GM23338 (cell line): ENCODE data around the gene MFSD8. TPM values are rescaled to one million over a fixed set of nuclear protein-coding genes. Genes with fewer than 3 reads are reported as not detected.

Experiments used
- ATAC-seq: fragments of 200-7000 bp; cut with Tn5 transposase; 3 replicates; pipeline ENCODE4 v1.9.1; 2020
- DNase-seq: peaks from one replicate; pipeline ENCODE4 v3.0.0-alpha.2; 2015; ENCODE audit warnings: low spot score
- H2AFZ ChIP-seq: fragments of 200-600 bp; sonication (generic); 2 replicates; pipeline ENCODE4 v1.8.0; 2016; ENCODE audit warnings: antibody characterized with exemption, mild to moderate bottlenecking, moderate library complexity
- H3F3A ChIP-seq: fragments of 200-600 bp; sonication (generic); replicated peaks from 2 replicates; pipeline ENCODE4 v1.8.0; 2017; ENCODE audit warnings: antibody characterized with exemption, mixed run types, low read depth
- H3K27ac ChIP-seq: fragments of 200-600 bp; sonication (generic); 2 replicates; pipeline ENCODE4 v1.6.1; 2016; ENCODE audit warnings: low read depth
- H3K27me3 ChIP-seq: fragments of 200-600 bp; sonication (generic); 2 replicates; pipeline ENCODE4 v1.8.0; 2016; ENCODE audit warnings: mild to moderate bottlenecking, mixed run types, moderate library complexity; ENCODE audit not compliant: insufficient read depth
- H3K36me3 ChIP-seq: fragments of 200-600 bp; sonication (generic); 2 replicates; pipeline ENCODE4 v1.8.0; 2016; ENCODE audit warnings: mild to moderate bottlenecking; ENCODE audit not compliant: insufficient read depth
- H3K4me1 ChIP-seq: fragments of 200-600 bp; sonication (generic); 2 replicates; pipeline ENCODE4 v1.8.0; 2016; ENCODE audit warnings: mild to moderate bottlenecking, moderate library complexity; ENCODE audit not compliant: insufficient read depth
- H3K4me2 ChIP-seq: fragments of 200-600 bp; sonication (generic); 2 replicates; pipeline ENCODE4 v1.7.1; 2017; ENCODE audit warnings: mixed run types
- H3K4me3 ChIP-seq: fragments of 200-600 bp; sonication (generic); 2 replicates; pipeline ENCODE4 v1.6.1; 2016; ENCODE audit warnings: mixed run types
- H3K79me2 ChIP-seq: fragments of 200-600 bp; sonication (generic); replicated peaks from 2 replicates; pipeline ENCODE4 v1.8.0; 2017; ENCODE audit warnings: mild to moderate bottlenecking; ENCODE audit not compliant: insufficient read depth
- H3K9me2 ChIP-seq: fragments of 200-600 bp; sonication (generic); 2 replicates; pipeline ENCODE4 v1.8.0; 2017; ENCODE audit not compliant: insufficient read depth
- H4K20me1 ChIP-seq: fragments of 200-600 bp; sonication (generic); replicated peaks from 2 replicates; pipeline ENCODE4 v1.8.0; 2017; ENCODE audit warnings: mild to moderate bottlenecking; ENCODE audit not compliant: insufficient read depth
- H3K27ac Mint-ChIP-seq: 2 replicates; pipeline ENCODE4 v1.8.0; 2020; ENCODE audit warnings: inconsistent platforms, mild to moderate bottlenecking, moderate library complexity, mixed read lengths
- H3K27me3 Mint-ChIP-seq: 3 replicates; pipeline ENCODE4 v1.8.0; 2022; ENCODE audit warnings: low read depth, mild to moderate bottlenecking, moderate library complexity, mixed read lengths, inconsistent platforms; ENCODE audit not compliant: insufficient read depth, poor library complexity
- H3K36me3 Mint-ChIP-seq: 3 replicates; pipeline ENCODE4 v1.8.0; 2021; ENCODE audit warnings: low read depth, mild to moderate bottlenecking, inconsistent platforms, moderate library complexity, mixed read lengths
- H3K4me1 Mint-ChIP-seq: 3 replicates; pipeline ENCODE4 v1.8.0; 2020; ENCODE audit warnings: mild to moderate bottlenecking, inconsistent platforms, mixed read lengths
- H3K4me3 Mint-ChIP-seq: 3 replicates; pipeline ENCODE4 v1.8.0; 2021; ENCODE audit warnings: moderate library complexity, mild to moderate bottlenecking, inconsistent platforms, mixed read lengths
- H3K9me3 Mint-ChIP-seq: 3 replicates; pipeline ENCODE4 v1.8.0; 2020; ENCODE audit warnings: moderate library complexity, mild to moderate bottlenecking, inconsistent platforms, mixed read lengths
- CREB1 ChIP-seq: fragments of 250-450 bp; sonication (Bioruptor Pico); IDR thresholded peaks from 2 replicates; pipeline ENCODE4 v1.5.0; 2020; ENCODE audit warnings: low read depth, mild to moderate bottlenecking, moderate library complexity
- EZH2phosphoT487 ChIP-seq: fragments of 200-600 bp; sonication (generic); IDR thresholded peaks from one replicate; pipeline ENCODE4 v1.8.1; 2018; ENCODE audit warnings: antibody characterized with exemption; ENCODE audit not compliant: unreplicated experiment
- JUNB ChIP-seq: IDR thresholded peaks from one replicate; pipeline ENCODE4 v1.6.1; 2016; ENCODE audit warnings: antibody characterized with exemption; ENCODE audit not compliant: unreplicated experiment
- NANOG ChIP-seq: IDR thresholded peaks from 2 replicates; pipeline ENCODE4 v1.6.1; 2016; ENCODE audit warnings: antibody characterized with exemption, borderline replicate concordance
- POLR2AphosphoS5 ChIP-seq: IDR thresholded peaks from 2 replicates; pipeline ENCODE4 v1.6.1; 2016; ENCODE audit warnings: antibody characterized with exemption, low read depth
- STAT1 ChIP-seq: IDR thresholded peaks from one replicate; pipeline ENCODE4 v1.6.1; 2016; ENCODE audit warnings: antibody characterized with exemption; ENCODE audit not compliant: unreplicated experiment
- ZNF114 ChIP-seq: fragments of 250-450 bp; sonication (Bioruptor Pico); IDR thresholded peaks from 2 replicates; pipeline ENCODE4 v1.5.0; 2020; ENCODE audit warnings: mild to moderate bottlenecking, moderate library complexity
- ZNF331 ChIP-seq: fragments of 250-450 bp; sonication (Bioruptor Pico); IDR thresholded peaks from 2 replicates; pipeline ENCODE4 v1.5.0; 2020; ENCODE audit warnings: low read depth, mild to moderate bottlenecking, moderate library complexity
- polyA plus RNA-seq: library from polyadenylated mRNA; unstranded; fragments of >200 nt; fragmentation: Nextera tagmentation; extraction: Ambion mirVana; gene quantifications from 2 replicates; pipeline ENCODE4 v1.2.1, GENCODE V29; 2016
- total RNA-seq: library from RNA; depleted of rRNA; stranded (reverse); fragments of >200 nt; shearing (Covaris generic); gene quantifications from 2 replicates; pipeline ENCODE4 v1.2.3, GENCODE V29; 2014
- TF ChIP-seq, protein P1 (sequence below): fragments of 250-450 bp; sonication (Bioruptor Pico); IDR thresholded peaks from 2 replicates; pipeline ENCODE4 v1.5.0; 2020; ENCODE audit warnings: mild to moderate bottlenecking, moderate library complexity
- TF ChIP-seq, protein P2 (sequence below): IDR thresholded peaks from 2 replicates; pipeline ENCODE4 v1.6.1; 2016; ENCODE audit warnings: antibody characterized with exemption
- TF ChIP-seq, protein P3 (sequence below), 2 experiments: fragments of 200-600 bp in 1 of 2; sonication (generic) in 1 of 2; conservative IDR thresholded peaks; 2 replicates each; pipeline versions ENCODE4 v1.5.1 to v1.6.1; 2016 to 2017; ENCODE audit warnings: antibody characterized with exemption in 2 of 2, low read depth in 2 of 2, mild to moderate bottlenecking in 2 of 2, moderate library complexity in 1 of 2

Gene MFSD8
- total and polyA plus RNA-seq, 2 experiments from 2014 or later, result 23.6 to 24.0 TPM

DNA sequence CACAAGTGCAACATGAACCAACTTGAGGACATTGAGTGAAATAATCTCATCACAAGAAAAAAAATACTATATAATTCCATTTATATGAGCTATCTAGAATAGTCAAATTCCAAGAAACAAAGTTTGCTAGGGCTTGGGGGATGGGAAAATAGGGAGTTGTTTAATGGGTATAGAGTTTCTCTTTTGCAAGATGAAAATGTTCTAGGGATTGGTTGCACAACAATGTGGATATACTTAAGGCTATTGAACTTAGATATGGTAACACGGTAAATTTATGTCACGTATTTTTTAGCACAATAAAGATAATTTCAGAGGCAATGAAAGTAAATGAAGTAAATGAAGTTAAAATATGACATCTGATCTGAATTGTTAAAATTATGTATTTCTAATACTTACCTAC, 7.9 kb downstream of the MFSD8 start:
- peaks cover 5% of the 10 kb centered on the region; the same call in 1 of the 2 replicates for H4K20me1 ChIP-seq
- H3K27ac ChIP-seq, result no peak overlapping the region
- H3K4me2 ChIP-seq, result no peak overlapping the region
- no peaks in the 10 kb centered on the region for H3K4me1 Mint-ChIP-seq
- no peak for ATAC-seq
- no peaks in the 10 kb centered on the region for H3K27me3 ChIP-seq
- H3K36me3 Mint-ChIP-seq, result peaks cover 5% of the 10 kb centered on the region; the same call in 1 of the 3 replicates
- TF ChIP-seq ZNF331, result no peak
- TF ChIP-seq POLR2AphosphoS5, result no peak
- no peak for TF ChIP-seq ZNF114 (CRISPR knock-in tag)
- TF ChIP-seq NANOG, result no peak
- H3K27me3 Mint-ChIP-seq, result no peaks in the 10 kb centered on the region
- H3K79me2 ChIP-seq, result peaks cover 28% of the 10 kb centered on the region
- H3K4me3 Mint-ChIP-seq, result no peak overlapping the region
- H3K27ac Mint-ChIP-seq, result no peak overlapping the region
- no peaks in the 10 kb centered on the region for H3F3A ChIP-seq
- H3K36me3 ChIP-seq, result no peaks in the 10 kb centered on the region
- H3K4me3 ChIP-seq, result no peak overlapping the region
- no peaks in the 10 kb centered on the region for H3K4me1 ChIP-seq
- H3K9me2 ChIP-seq, result no peaks in the 10 kb centered on the region
- H2AFZ ChIP-seq, result no peak overlapping the region
- no peaks in the 10 kb centered on the region for H3K9me3 Mint-ChIP-seq
- no peak for DNase-seq

DNA sequence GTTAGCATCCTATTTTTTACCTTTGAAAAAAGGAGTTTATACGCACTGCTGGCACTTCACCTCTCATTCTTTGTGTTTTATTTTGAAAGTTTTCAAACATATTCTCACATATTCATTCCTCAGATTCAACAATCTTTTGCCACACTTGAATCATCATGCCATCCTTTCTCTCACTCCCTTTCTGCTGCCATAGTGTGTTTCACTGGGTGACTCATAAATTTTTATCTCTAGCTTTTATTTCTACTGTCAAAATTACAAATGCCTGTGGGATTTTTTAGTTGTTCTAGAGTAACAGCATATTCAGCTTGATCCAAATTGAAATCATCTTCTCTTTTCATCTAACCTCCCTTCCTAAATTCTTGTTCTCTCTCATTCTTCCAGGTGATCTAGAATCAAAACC, 28.0 kb downstream of the MFSD8 start:
- peaks cover 4% of the 10 kb centered on the region; the same call in 1 of the 3 replicates for H3K36me3 Mint-ChIP-seq
- Histone ChIP-seq H4K20me1 (no peaks in the 10 kb centered on the region), H3K9me2 (no peaks in the 10 kb centered on the region), H3F3A (no peaks in the 10 kb centered on the region), H3K27ac (no peak overlapping the region), H3K4me2 (no peak overlapping the region), H3K4me3 (no peak overlapping the region), H3K4me1 (no peaks in the 10 kb centered on the region), H3K27me3 (no peaks in the 10 kb centered on the region), H3K79me2 (no peaks in the 10 kb centered on the region), H2AFZ (no peak overlapping the region), H3K36me3 (peaks cover 1% of the 10 kb centered on the region; the same call in 1 of the 2 replicates)
- H3K4me1 Mint-ChIP-seq, result no peaks in the 10 kb centered on the region
- no peak overlapping the region for H3K4me3 Mint-ChIP-seq
- no peak overlapping the region for H3K27ac Mint-ChIP-seq
- no peaks in the 10 kb centered on the region for H3K9me3 Mint-ChIP-seq
- ATAC-seq, result no peak
- H3K27me3 Mint-ChIP-seq, result no peaks in the 10 kb centered on the region
- no peak for DNase-seq
- TF ChIP-seq, protein P1, sequence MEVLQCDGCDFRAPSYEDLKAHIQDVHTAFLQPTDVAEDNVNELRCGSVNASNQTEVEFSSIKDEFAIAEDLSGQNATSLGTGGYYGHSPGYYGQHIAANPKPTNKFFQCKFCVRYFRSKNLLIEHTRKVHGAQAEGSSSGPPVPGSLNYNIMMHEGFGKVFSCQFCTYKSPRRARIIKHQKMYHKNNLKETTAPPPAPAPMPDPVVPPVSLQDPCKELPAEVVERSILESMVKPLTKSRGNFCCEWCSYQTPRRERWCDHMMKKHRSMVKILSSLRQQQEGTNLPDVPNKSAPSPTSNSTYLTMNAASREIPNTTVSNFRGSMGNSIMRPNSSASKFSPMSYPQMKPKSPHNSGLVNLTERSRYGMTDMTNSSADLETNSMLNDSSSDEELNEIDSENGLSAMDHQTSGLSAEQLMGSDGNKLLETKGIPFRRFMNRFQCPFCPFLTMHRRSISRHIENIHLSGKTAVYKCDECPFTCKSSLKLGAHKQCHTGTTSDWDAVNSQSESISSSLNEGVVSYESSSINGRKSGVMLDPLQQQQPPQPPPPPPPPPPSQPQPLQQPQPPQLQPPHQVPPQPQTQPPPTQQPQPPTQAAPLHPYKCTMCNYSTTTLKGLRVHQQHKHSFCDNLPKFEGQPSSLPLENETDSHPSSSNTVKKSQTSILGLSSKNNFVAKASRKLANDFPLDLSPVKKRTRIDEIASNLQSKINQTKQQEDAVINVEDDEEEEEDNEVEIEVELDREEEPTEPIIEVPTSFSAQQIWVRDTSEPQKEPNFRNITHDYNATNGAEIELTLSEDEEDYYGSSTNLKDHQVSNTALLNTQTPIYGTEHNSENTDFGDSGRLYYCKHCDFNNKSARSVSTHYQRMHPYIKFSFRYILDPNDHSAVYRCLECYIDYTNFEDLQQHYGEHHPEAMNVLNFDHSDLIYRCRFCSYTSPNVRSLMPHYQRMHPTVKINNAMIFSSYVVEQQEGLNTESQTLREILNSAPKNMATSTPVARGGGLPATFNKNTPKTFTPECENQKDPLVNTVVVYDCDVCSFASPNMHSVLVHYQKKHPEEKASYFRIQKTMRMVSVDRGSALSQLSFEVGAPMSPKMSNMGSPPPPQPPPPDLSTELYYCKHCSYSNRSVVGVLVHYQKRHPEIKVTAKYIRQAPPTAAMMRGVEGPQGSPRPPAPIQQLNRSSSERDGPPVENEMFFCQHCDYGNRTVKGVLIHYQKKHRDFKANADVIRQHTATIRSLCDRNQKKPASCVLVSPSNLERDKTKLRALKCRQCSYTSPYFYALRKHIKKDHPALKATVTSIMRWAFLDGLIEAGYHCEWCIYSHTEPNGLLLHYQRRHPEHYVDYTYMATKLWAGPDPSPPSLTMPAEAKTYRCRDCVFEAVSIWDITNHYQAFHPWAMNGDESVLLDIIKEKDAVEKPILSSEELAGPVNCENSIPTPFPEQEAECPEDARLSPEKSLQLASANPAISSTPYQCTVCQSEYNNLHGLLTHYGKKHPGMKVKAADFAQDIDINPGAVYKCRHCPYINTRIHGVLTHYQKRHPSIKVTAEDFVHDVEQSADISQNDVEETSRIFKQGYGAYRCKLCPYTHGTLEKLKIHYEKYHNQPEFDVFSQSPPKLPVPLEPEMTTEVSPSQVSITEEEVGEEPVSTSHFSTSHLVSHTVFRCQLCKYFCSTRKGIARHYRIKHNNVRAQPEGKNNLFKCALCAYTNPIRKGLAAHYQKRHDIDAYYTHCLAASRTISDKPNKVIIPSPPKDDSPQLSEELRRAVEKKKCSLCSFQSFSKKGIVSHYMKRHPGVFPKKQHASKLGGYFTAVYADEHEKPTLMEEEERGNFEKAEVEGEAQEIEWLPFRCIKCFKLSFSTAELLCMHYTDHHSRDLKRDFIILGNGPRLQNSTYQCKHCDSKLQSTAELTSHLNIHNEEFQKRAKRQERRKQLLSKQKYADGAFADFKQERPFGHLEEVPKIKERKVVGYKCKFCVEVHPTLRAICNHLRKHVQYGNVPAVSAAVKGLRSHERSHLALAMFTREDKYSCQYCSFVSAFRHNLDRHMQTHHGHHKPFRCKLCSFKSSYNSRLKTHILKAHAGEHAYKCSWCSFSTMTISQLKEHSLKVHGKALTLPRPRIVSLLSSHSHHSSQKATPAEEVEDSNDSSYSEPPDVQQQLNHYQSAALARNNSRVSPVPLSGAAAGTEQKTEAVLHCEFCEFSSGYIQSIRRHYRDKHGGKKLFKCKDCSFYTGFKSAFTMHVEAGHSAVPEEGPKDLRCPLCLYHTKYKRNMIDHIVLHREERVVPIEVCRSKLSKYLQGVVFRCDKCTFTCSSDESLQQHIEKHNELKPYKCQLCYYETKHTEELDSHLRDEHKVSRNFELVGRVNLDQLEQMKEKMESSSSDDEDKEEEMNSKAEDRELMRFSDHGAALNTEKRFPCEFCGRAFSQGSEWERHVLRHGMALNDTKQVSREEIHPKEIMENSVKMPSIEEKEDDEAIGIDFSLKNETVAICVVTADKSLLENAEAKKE (CRISPR knock-in tag), result no peak
- TF ChIP-seq EZH2phosphoT487 (no peak), NANOG (no peak), STAT1 (no peak), POLR2AphosphoS5 (no peak), CREB1 (CRISPR knock-in tag) (no peak), JUNB (no peak), ZNF114 (CRISPR knock-in tag) (no peak), ZNF331 (no peak)
- TF ChIP-seq, protein P2, sequence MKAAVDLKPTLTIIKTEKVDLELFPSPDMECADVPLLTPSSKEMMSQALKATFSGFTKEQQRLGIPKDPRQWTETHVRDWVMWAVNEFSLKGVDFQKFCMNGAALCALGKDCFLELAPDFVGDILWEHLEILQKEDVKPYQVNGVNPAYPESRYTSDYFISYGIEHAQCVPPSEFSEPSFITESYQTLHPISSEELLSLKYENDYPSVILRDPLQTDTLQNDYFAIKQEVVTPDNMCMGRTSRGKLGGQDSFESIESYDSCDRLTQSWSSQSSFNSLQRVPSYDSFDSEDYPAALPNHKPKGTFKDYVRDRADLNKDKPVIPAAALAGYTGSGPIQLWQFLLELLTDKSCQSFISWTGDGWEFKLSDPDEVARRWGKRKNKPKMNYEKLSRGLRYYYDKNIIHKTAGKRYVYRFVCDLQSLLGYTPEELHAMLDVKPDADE, result no peak
- TF ChIP-seq, protein P3, sequence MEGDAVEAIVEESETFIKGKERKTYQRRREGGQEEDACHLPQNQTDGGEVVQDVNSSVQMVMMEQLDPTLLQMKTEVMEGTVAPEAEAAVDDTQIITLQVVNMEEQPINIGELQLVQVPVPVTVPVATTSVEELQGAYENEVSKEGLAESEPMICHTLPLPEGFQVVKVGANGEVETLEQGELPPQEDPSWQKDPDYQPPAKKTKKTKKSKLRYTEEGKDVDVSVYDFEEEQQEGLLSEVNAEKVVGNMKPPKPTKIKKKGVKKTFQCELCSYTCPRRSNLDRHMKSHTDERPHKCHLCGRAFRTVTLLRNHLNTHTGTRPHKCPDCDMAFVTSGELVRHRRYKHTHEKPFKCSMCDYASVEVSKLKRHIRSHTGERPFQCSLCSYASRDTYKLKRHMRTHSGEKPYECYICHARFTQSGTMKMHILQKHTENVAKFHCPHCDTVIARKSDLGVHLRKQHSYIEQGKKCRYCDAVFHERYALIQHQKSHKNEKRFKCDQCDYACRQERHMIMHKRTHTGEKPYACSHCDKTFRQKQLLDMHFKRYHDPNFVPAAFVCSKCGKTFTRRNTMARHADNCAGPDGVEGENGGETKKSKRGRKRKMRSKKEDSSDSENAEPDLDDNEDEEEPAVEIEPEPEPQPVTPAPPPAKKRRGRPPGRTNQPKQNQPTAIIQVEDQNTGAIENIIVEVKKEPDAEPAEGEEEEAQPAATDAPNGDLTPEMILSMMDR (conservative IDR thresholded peaks at IDR 0.05; ENCODE audit: low read depth in 2 of 2), result no peak
